ENCODE data around the gene NRP1. TPM values are rescaled to one million over a fixed set of nuclear protein-coding genes. Genes with fewer than 3 reads are reported as not detected.

The NRP1 gene
- polyA plus RNA-seq, 1 experiment: 218 TPM

GRCh38 chr10:33335801-33336581 is 1.5 kb upstream of the NRP1 start:
- POLR2A ChIA-PET: interaction anchor here (0.7 to 2.4 kb wide), 4 partner anchors 46 to 77 kb away, joined by 3 to 11 read pairs (median 4); no protein-coding TSS in a partner anchor
- Histone ChIP-seq H3K27ac (ENCODE audit: low read depth, low read length) (peak overlapping the region; percentile 89), H3K9me3 (ENCODE audit: control insufficient read depth, insufficient read depth, low read length) (no peaks in the 10 kb centered on the region; the same call in 1 of the 2 replicates), H3K27me3 (ENCODE audit: control insufficient read depth, insufficient read depth, low read length) (no peaks in the 10 kb centered on the region), H3K4me3 (ENCODE audit: low read depth, low read length) (peak overlapping the region; percentile 93)
- no peak for DNase-seq (ENCODE audit: low read depth, low spot score)
- TF ChIP-seq CTCF (IDR thresholded peaks at IDR 0.05; ENCODE audit: low read depth, low read length): no peak
- CTCF ChIA-PET: interaction anchor here (0.6 to 0.7 kb wide), 2 partner anchors 142 to 1303 kb away, joined by 3 to 4 read pairs; no protein-coding TSS in a partner anchor

GRCh38 chr10:33335551-33335800 is 1.0 kb upstream of the NRP1 start:
- Histone ChIP-seq H3K27ac (ENCODE audit: low read depth, low read length) (peak overlapping the region; percentile 89), H3K4me3 (ENCODE audit: low read depth, low read length) (peak overlapping the region; percentile 93), H3K27me3 (ENCODE audit: control insufficient read depth, insufficient read depth, low read length) (no peaks in the 10 kb centered on the region), H3K9me3 (ENCODE audit: control insufficient read depth, insufficient read depth, low read length) (no peaks in the 10 kb centered on the region; the same call in 1 of the 2 replicates)
- no peak for DNase-seq (ENCODE audit: low read depth, low spot score)
- TF ChIP-seq CTCF (IDR thresholded peaks at IDR 0.05; ENCODE audit: low read depth, low read length): no peak
- ChIA-PET CTCF (no interaction called here), POLR2A (interaction anchor here (0.7 to 2.4 kb wide), 3 partner anchors 46 to 77 kb away, joined by 3 to 11 read pairs (median 5); no protein-coding TSS in a partner anchor)

- Histone ChIP-seq H3K27me3 (ENCODE audit: control insufficient read depth, insufficient read depth, low read length) (no peaks in the 10 kb centered on the region), H3K9me3 (ENCODE audit: control insufficient read depth, insufficient read depth, low read length) (no peaks in the 10 kb centered on the region; the same call in 1 of the 2 replicates), H3K4me3 (ENCODE audit: low read depth, low read length) (peak overlapping the region; percentile 93), H3K27ac (ENCODE audit: low read depth, low read length) (peak overlapping the region; percentile 89)
- ChIA-PET POLR2A (interaction anchor here (0.8 to 2.4 kb wide), 4 partner anchors 47 to 152 kb away, joined by 3 to 11 read pairs (median 4); no protein-coding TSS in a partner anchor), CTCF (interaction anchor here (1.5 kb wide), 1 partner anchor 142 kb away, joined by 7 read pairs; no protein-coding TSS in a partner anchor)
- DNase-seq (ENCODE audit: low read depth, low spot score): peak; percentile 74
- peak; percentile 64 for TF ChIP-seq CTCF (IDR thresholded peaks at IDR 0.05; ENCODE audit: low read depth, low read length)
These were observed 511 bp upstream of the NRP1 start for GRCh38 chr10:33334805-33335550.

GRCh38 chr10:33333260-33334101 is 986 bp downstream of the NRP1 start:
- no peak for DNase-seq (ENCODE audit: low read depth, low spot score)
- Histone ChIP-seq H3K27ac (ENCODE audit: low read depth, low read length) (peak overlapping the region; percentile 85), H3K9me3 (ENCODE audit: control insufficient read depth, insufficient read depth, low read length) (no peaks in the 10 kb centered on the region; the same call in 1 of the 2 replicates), H3K4me3 (ENCODE audit: low read depth, low read length) (peak overlapping the region; percentile 93), H3K27me3 (ENCODE audit: control insufficient read depth, insufficient read depth, low read length) (no peaks in the 10 kb centered on the region)
- ChIA-PET CTCF (interaction anchor here (0.6 to 3.6 kb wide), 10 partner anchors 10 to 1305 kb away, joined by 3 to 33 read pairs (median 4); no protein-coding TSS in a partner anchor), POLR2A (interaction anchor here (2.4 kb wide), 1 partner anchor 79 kb away, joined by 11 read pairs; no protein-coding TSS in a partner anchor)
- no peak for TF ChIP-seq CTCF (IDR thresholded peaks at IDR 0.05; ENCODE audit: low read depth, low read length)

Data from AG04450 (cell line).